Smooth muscle cell (in vitro differentiated cells): ENCODE results near the gene SMIM32. TPM values are rescaled to one million over a fixed set of nuclear protein-coding genes. Genes with fewer than 3 reads are reported as not detected.

Source experiments
- DNase-seq: peaks from one replicate; lab custom pipeline; 2025; ENCODE audit not compliant: unreplicated experiment; lab: John Stamatoyannopoulos, UW
- H2AFZ ChIP-seq: fragments of 200-600 bp; sonication (generic); 2 replicates; pipeline ENCODE4 v1.6.0; 2016; ENCODE audit warnings: antibody characterized with exemption, low read depth, mild to moderate bottlenecking
- H3F3A ChIP-seq: fragments of 200-600 bp; sonication (generic); 2 replicates; pipeline ENCODE4 v1.6.0; 2017; ENCODE audit warnings: antibody characterized with exemption, low read depth
- H3K27ac ChIP-seq: fragments of 200-600 bp; sonication (generic); 2 replicates; pipeline ENCODE4 v1.5.1; 2016; ENCODE audit warnings: low read depth, mild to moderate bottlenecking
- H3K27me3 ChIP-seq: fragments of 200-600 bp; sonication (generic); 2 replicates; pipeline ENCODE4 v1.6.1; 2016; ENCODE audit warnings: low read depth, mild to moderate bottlenecking
- H3K36me3 ChIP-seq: fragments of 200-600 bp; sonication (generic); 2 replicates; pipeline ENCODE4 v1.5.1; 2016; ENCODE audit warnings: low read depth
- H3K4me1 ChIP-seq: fragments of 200-600 bp; sonication (generic); 2 replicates; pipeline ENCODE4 v1.5.1; 2016; ENCODE audit warnings: low read depth
- H3K4me2 ChIP-seq: fragments of 200-600 bp; sonication (generic); 2 replicates; pipeline ENCODE4 v1.6.0; 2016; ENCODE audit warnings: mild to moderate bottlenecking
- H3K4me3 ChIP-seq: fragments of 200-600 bp; sonication (generic); 2 replicates; pipeline ENCODE4 v1.5.1; 2016; ENCODE audit warnings: mild to moderate bottlenecking
- H3K79me2 ChIP-seq: fragments of 200-600 bp; sonication (generic); 2 replicates; pipeline ENCODE4 v1.6.0; 2016; ENCODE audit warnings: low read depth, mild to moderate bottlenecking
- H3K9ac ChIP-seq: fragments of 200-600 bp; sonication (generic); 2 replicates; pipeline ENCODE4 v1.6.0; 2016; ENCODE audit warnings: low read depth
- H3K9me3 ChIP-seq: fragments of 200-600 bp; sonication (generic); replicated peaks from 2 replicates; pipeline ENCODE4 v1.5.1; 2016; ENCODE audit warnings: low read depth
- H4K20me1 ChIP-seq: fragments of 200-600 bp; sonication (generic); 2 replicates; pipeline ENCODE4 v1.6.0; 2016; ENCODE audit warnings: low read depth
- WGBS: methylation state at CpG from one replicate; pipeline ENCODE4 v1.1.7; 2016; ENCODE audit warnings: low lambda C conversion rate; 5-methylcytosine and 5-hydroxymethylcytosine counted together
- polyA plus RNA-seq: library from polyadenylated mRNA; unstranded; fragments of >200 nt; fragmentation: Nextera tagmentation; extraction: Ambion mirVana; gene quantifications from 2 replicates; pipeline ENCODE4 v1.2.1, GENCODE V29; 2016
- total RNA-seq: library from RNA; depleted of rRNA; stranded (reverse); fragments of >200 nt; gene quantifications from 2 replicates; pipeline ENCODE4 v1.2.3, GENCODE V29; 2014
- TF ChIP-seq, protein P1 (sequence below): fragments of 200-600 bp; sonication (generic); IDR thresholded peaks from 2 replicates; pipeline ENCODE4 v1.5.1; 2017; ENCODE audit warnings: borderline replicate concordance, mild to moderate bottlenecking, antibody characterized with exemption; ENCODE audit not compliant: insufficient read depth, poor library complexity, severe bottlenecking

The SMIM32 gene
- total and polyA plus RNA-seq, 2 experiments from 2014 or later: 1.5 to 2.2 TPM

DNA sequence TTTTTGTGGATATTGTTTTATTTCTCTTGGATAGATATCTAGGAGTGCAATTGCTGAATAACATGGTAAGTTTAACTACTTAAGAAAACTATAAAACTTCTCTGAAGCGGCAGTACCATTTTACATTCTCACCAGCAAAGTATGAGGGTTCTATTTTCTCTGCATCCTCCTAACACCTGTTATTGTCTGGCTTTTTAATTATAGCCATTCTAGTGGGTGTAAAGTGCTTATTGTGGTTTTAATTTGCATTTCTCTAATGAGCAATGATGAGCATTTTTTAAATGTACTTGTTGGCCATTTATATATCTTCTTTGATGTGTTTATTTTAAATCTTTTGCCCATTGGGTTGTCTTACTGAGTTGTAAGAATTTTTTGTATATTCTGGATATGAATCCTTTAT, 28.7 kb downstream of the SMIM32 start:
- TF ChIP-seq, protein P1, sequence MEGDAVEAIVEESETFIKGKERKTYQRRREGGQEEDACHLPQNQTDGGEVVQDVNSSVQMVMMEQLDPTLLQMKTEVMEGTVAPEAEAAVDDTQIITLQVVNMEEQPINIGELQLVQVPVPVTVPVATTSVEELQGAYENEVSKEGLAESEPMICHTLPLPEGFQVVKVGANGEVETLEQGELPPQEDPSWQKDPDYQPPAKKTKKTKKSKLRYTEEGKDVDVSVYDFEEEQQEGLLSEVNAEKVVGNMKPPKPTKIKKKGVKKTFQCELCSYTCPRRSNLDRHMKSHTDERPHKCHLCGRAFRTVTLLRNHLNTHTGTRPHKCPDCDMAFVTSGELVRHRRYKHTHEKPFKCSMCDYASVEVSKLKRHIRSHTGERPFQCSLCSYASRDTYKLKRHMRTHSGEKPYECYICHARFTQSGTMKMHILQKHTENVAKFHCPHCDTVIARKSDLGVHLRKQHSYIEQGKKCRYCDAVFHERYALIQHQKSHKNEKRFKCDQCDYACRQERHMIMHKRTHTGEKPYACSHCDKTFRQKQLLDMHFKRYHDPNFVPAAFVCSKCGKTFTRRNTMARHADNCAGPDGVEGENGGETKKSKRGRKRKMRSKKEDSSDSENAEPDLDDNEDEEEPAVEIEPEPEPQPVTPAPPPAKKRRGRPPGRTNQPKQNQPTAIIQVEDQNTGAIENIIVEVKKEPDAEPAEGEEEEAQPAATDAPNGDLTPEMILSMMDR: no peak
- no peak overlapping the region for H2AFZ ChIP-seq
- 96% methylated on average over 1 of the region's 1 CpG for WGBS
- no peaks in the 10 kb centered on the region for H3K27me3 ChIP-seq
- H4K20me1 ChIP-seq: peaks cover 99% of the 10 kb centered on the region
- peaks cover 47% of the 10 kb centered on the region for H3K79me2 ChIP-seq
- H3K4me2 ChIP-seq: no peak overlapping the region
- H3K36me3 ChIP-seq: peaks cover 19% of the 10 kb centered on the region
- no peak overlapping the region for H3K27ac ChIP-seq
- no peak for DNase-seq
- H3K4me3 ChIP-seq: no peak overlapping the region
- no peaks in the 10 kb centered on the region for H3F3A ChIP-seq
- no peaks in the 10 kb centered on the region for H3K9me3 ChIP-seq
- H3K4me1 ChIP-seq: peaks cover 5% of the 10 kb centered on the region
- no peak overlapping the region for H3K9ac ChIP-seq

GRCh38 chr5:136162008-136162407, 31.0 kb downstream of the SMIM32 start:
- no peak overlapping the region for H3K4me2 ChIP-seq
- no peak for DNase-seq
- no peak overlapping the region for H3K9ac ChIP-seq
- WGBS: 85% methylated on average over 4 of the region's 4 CpGs
- H3F3A ChIP-seq: no peaks in the 10 kb centered on the region
- H3K9me3 ChIP-seq: no peaks in the 10 kb centered on the region
- H3K4me3 ChIP-seq: no peak overlapping the region
- peaks cover 64% of the 10 kb centered on the region for H3K79me2 ChIP-seq
- no peaks in the 10 kb centered on the region for H3K27me3 ChIP-seq
- TF ChIP-seq, protein P1: no peak
- H3K36me3 ChIP-seq: peaks cover 17% of the 10 kb centered on the region
- peaks cover 5% of the 10 kb centered on the region for H3K4me1 ChIP-seq
- H2AFZ ChIP-seq: no peak overlapping the region
- no peak overlapping the region for H3K27ac ChIP-seq
- peaks cover 98% of the 10 kb centered on the region for H4K20me1 ChIP-seq

DNA sequence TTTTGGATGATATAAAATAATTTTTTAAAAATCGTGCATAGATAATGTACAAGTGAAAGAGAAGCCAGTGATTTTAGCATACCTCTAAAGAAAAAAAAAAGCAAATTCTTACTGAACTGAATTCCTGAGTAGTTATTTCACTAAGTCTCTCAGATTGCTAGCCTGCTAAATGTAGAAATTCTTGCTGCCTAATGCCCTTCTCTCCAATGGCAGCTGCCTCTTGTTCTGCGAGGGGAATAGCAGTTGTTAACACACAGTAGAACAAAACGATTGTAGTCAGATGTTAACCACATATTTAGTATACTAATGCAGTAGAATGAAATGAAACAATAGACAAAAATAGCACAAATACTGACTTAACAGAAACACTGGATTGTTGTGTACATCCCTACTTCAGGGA, 33.5 kb downstream of the SMIM32 start:
- peaks cover 98% of the 10 kb centered on the region for H4K20me1 ChIP-seq
- no peaks in the 10 kb centered on the region for H3F3A ChIP-seq
- no peak overlapping the region for H3K4me3 ChIP-seq
- H3K4me1 ChIP-seq: peaks cover 5% of the 10 kb centered on the region
- H3K79me2 ChIP-seq: peaks cover 76% of the 10 kb centered on the region
- 75% methylated on average over 3 of the region's 3 CpGs for WGBS
- no peaks in the 10 kb centered on the region for H3K9me3 ChIP-seq
- no peak overlapping the region for H3K27ac ChIP-seq
- H3K36me3 ChIP-seq: peaks cover 19% of the 10 kb centered on the region
- no peaks in the 10 kb centered on the region for H3K27me3 ChIP-seq
- DNase-seq: no peak
- H3K4me2 ChIP-seq: no peak overlapping the region
- TF ChIP-seq, protein P1: no peak
- no peak overlapping the region for H3K9ac ChIP-seq
- H2AFZ ChIP-seq: no peak overlapping the region

- Histone ChIP-seq H4K20me1 (peaks cover 98% of the 10 kb centered on the region), H3K36me3 (peaks cover 6% of the 10 kb centered on the region), H3K9me3 (no peaks in the 10 kb centered on the region), H3K27me3 (no peaks in the 10 kb centered on the region), H3K27ac (no peak overlapping the region), H2AFZ (no peak overlapping the region), H3K4me1 (peaks cover 5% of the 10 kb centered on the region), H3K9ac (no peak overlapping the region), H3K4me2 (no peak overlapping the region), H3K79me2 (peaks cover 88% of the 10 kb centered on the region), H3K4me3 (no peak overlapping the region), H3F3A (no peaks in the 10 kb centered on the region)
- DNase-seq: no peak
- TF ChIP-seq, protein P1: no peak
- WGBS: 98% methylated on average over 5 of the region's 5 CpGs
Observed at GRCh38 chr5:136157514-136157913, 35.4 kb downstream of the SMIM32 start.
